OCI-LY1 (cell line): ENCODE results near the gene NPIPB12.
"Not testable (repeated sequence)": the region's sequence is repeated elsewhere in the genome, so short reads cannot be mapped to it uniquely, and the experiment has no call there.

Experiments used
- H2AFZ ChIP-seq: fragments of 200-600 bp; sonication (generic), shearing (Covaris generic); 2 replicates; pipeline ENCODE4 v1.6.0; 2014; ENCODE audit warnings: antibody characterized with exemption, mild to moderate bottlenecking, low read length
- H3F3A ChIP-seq: fragments of 200-600 bp; sonication (generic), shearing (Covaris generic); 2 replicates; pipeline ENCODE4 v1.6.0; 2014; ENCODE audit warnings: mild to moderate bottlenecking, antibody characterized with exemption, low read length, moderate library complexity; ENCODE audit not compliant: insufficient read depth
- H3K27ac ChIP-seq: fragments of 200-600 bp; sonication (generic); 2 replicates; pipeline ENCODE4 v1.5.1; 2014; ENCODE audit warnings: low read length, mixed run types, mild to moderate bottlenecking, low read depth; ENCODE audit not compliant: poor library complexity, severe bottlenecking
- H3K27me3 ChIP-seq: fragments of 200-600 bp; sonication (generic); 2 replicates; pipeline ENCODE4 v1.6.0; 2014; ENCODE audit warnings: antibody characterized with exemption, mild to moderate bottlenecking, low read length, moderate library complexity; ENCODE audit not compliant: insufficient read depth
- H3K36me3 ChIP-seq: fragments of 200-600 bp; sonication (generic); 2 replicates; pipeline ENCODE4 v1.6.1; 2014; ENCODE audit warnings: mild to moderate bottlenecking, antibody characterized with exemption, low read length, moderate library complexity, mixed read lengths; ENCODE audit not compliant: insufficient read depth
- H3K4me1 ChIP-seq: fragments of 200-600 bp; sonication (generic); 2 replicates; pipeline ENCODE4 v1.5.1; 2014; ENCODE audit warnings: mild to moderate bottlenecking, low read length, moderate library complexity; ENCODE audit not compliant: insufficient read depth, severe bottlenecking
- H3K4me2 ChIP-seq: fragments of 200-600 bp; sonication (generic), shearing (Covaris generic); 2 replicates; pipeline ENCODE4 v1.6.1; 2014; ENCODE audit warnings: low read length
- H3K4me3 ChIP-seq: fragments of 200-600 bp; sonication (generic); 2 replicates; pipeline ENCODE4 v1.5.1; 2014; ENCODE audit warnings: low read length, low read depth, mild to moderate bottlenecking, mixed read lengths; ENCODE audit not compliant: poor library complexity, severe bottlenecking
- H3K79me2 ChIP-seq: fragments of 200-600 bp; shearing (Covaris generic); 2 replicates; pipeline ENCODE4 v1.6.1; 2016; ENCODE audit warnings: mixed run types, low read length, mixed read lengths; ENCODE audit not compliant: insufficient read depth
- H3K9ac ChIP-seq: fragments of 200-600 bp; sonication (generic), shearing (Covaris generic); 2 replicates; pipeline ENCODE4 v1.6.1; 2014; ENCODE audit warnings: mild to moderate bottlenecking, low read length, mixed read lengths
- H3K9me2 ChIP-seq: fragments of 200-600 bp; sonication (generic), shearing (Covaris generic); 2 replicates; pipeline ENCODE4 v1.6.1; 2014; ENCODE audit warnings: low read depth, mild to moderate bottlenecking, low read length, mixed read lengths
- H3K9me3 ChIP-seq: fragments of 200-600 bp; shearing (Covaris generic); 2 replicates; pipeline ENCODE4 v1.6.1; 2014; ENCODE audit warnings: low read length, mixed read lengths
- H4K20me1 ChIP-seq: fragments of 200-600 bp; sonication (generic), shearing (Covaris generic); 2 replicates; pipeline ENCODE4 v1.6.0; 2016; ENCODE audit warnings: mild to moderate bottlenecking, low read length; ENCODE audit not compliant: insufficient read depth

The NPIPB12 gene

GRCh38 chr16:29465985-29466824 is 40.0 kb downstream of the NPIPB12 start:
- not testable (repeated sequence) for H3K36me3 ChIP-seq

GRCh38 chr16:29460647-29461030 is 45.6 kb downstream of the NPIPB12 start:
- H3K9ac ChIP-seq, H3K79me2 ChIP-seq, H3K27ac ChIP-seq, H3F3A ChIP-seq, H2AFZ ChIP-seq, H3K4me2 ChIP-seq, H4K20me1 ChIP-seq, H3K27me3 ChIP-seq, H3K9me2 ChIP-seq, H3K9me3 ChIP-seq, H3K36me3 ChIP-seq, H3K4me3 ChIP-seq, H3K4me1 ChIP-seq: not testable (repeated sequence)

More at GRCh38 chr16:29465985-29466824, 40.0 kb downstream of the NPIPB12 start:
- not testable (repeated sequence) for H3F3A ChIP-seq, H3K27ac ChIP-seq, H3K27me3 ChIP-seq, H3K9ac ChIP-seq, H3K4me1 ChIP-seq, H3K9me2 ChIP-seq, H3K9me3 ChIP-seq, H4K20me1 ChIP-seq, H3K4me3 ChIP-seq, H2AFZ ChIP-seq, H3K4me2 ChIP-seq, H3K79me2 ChIP-seq

- H3K27me3 ChIP-seq, H3K4me3 ChIP-seq, H4K20me1 ChIP-seq, H3K4me1 ChIP-seq, H3K27ac ChIP-seq, H3K9ac ChIP-seq, H3F3A ChIP-seq, H3K79me2 ChIP-seq, H3K9me3 ChIP-seq, H3K9me2 ChIP-seq, H3K36me3 ChIP-seq, H2AFZ ChIP-seq, H3K4me2 ChIP-seq: not testable (repeated sequence)
These were observed 46.2 kb downstream of the NPIPB12 start, which contains the start of gene SULT1A4 for GRCh38 chr16:29459706-29460646. Gene SULT1A4 (plus strand): TSS chr16:29459913. CDS start chr16:29461386, 1,473 bp downstream.

DNA sequence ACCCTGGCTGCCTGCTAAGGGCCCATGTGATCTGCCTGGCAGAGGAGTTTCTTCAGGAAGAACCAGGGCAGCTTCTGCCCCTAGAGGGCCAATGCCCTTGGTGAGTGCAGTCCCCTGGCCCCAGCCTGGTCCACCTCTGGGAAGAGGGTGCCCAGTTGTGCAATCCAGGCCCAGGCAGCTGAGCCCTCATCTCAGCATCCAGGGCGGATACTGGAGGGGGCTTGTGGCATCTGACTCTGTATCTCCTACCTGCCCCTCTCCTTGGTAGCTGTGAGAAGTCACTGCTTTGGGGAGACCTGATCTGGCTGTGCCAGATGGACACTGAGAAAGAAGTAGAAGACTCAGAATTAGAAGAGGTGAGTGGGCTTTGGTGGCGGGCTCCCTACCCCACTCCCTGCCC is 48.5 kb downstream of the NPIPB12 start:
- not testable (repeated sequence) for H3K4me1 ChIP-seq, H3K9me2 ChIP-seq, H4K20me1 ChIP-seq, H3K4me2 ChIP-seq, H2AFZ ChIP-seq, H3K27ac ChIP-seq, H3K27me3 ChIP-seq, H3F3A ChIP-seq, H3K9me3 ChIP-seq, H3K9ac ChIP-seq, H3K4me3 ChIP-seq, H3K79me2 ChIP-seq, H3K36me3 ChIP-seq

DNA sequence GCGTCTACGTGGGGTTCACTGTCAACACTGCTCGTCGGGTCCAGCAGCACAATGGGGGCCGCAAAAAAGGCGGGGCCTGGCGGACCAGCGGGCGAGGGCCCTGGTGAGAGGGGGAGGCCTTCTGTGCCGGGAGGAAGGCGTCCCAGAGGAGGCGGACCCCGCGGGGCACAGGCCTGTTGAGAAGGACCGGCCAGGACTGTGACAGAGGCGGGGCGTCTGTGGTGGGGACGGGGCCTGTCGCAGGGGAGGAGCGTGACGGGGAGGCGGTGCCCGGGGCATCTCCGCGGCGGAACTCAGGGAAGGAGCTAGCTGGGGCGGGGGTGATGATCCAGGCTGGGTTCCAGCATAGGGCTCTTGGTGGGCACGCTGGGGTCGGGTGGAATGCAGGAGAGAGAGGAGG is 51.4 kb downstream of the NPIPB12 start:
- not testable (repeated sequence) for H3K9ac ChIP-seq

DNA sequence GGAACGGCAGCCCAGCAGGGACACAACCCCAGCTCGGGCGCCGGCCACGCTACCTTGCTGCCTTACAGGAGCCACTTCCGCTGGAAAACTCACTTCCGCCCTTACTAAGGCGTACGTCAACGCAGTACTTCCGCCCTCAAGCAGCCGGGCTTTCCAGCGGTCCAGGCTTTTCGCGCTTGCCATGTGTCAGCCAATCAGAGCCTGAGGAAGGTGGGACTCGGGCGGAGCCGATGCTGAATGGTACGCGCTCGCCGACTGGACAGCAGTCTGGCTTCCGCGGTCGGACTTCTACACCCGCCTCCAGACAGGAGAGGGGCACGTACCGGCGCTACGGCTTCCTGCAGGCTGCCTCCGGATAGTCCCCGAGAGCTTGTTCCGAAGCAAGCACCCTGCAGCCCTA is 51.9 kb downstream of the NPIPB12 start, which contains the start of the genes BOLA2 and SLX1B:
Gene BOLA2 (minus strand): TSS at position 83 of the 400 bp plus-strand sequence. CDS start 98 bp downstream, outside the sequence.
Gene SLX1B (plus strand): TSS at position 265 of the 400 bp plus-strand sequence.
- not testable (repeated sequence) for H3K4me2 ChIP-seq, H3K9me3 ChIP-seq, H2AFZ ChIP-seq, H3K4me3 ChIP-seq, H3F3A ChIP-seq, H3K27me3 ChIP-seq, H3K4me1 ChIP-seq, H4K20me1 ChIP-seq, H3K79me2 ChIP-seq, H3K27ac ChIP-seq, H3K9ac ChIP-seq, H3K36me3 ChIP-seq, H3K9me2 ChIP-seq

More for the DNA sequence above, 51.4 kb downstream of the NPIPB12 start:
- H2AFZ ChIP-seq, H3K9me3 ChIP-seq, H3F3A ChIP-seq, H3K4me1 ChIP-seq, H3K27ac ChIP-seq, H3K4me3 ChIP-seq, H3K36me3 ChIP-seq, H3K27me3 ChIP-seq, H3K9me2 ChIP-seq, H3K4me2 ChIP-seq, H4K20me1 ChIP-seq, H3K79me2 ChIP-seq: not testable (repeated sequence)

DNA sequence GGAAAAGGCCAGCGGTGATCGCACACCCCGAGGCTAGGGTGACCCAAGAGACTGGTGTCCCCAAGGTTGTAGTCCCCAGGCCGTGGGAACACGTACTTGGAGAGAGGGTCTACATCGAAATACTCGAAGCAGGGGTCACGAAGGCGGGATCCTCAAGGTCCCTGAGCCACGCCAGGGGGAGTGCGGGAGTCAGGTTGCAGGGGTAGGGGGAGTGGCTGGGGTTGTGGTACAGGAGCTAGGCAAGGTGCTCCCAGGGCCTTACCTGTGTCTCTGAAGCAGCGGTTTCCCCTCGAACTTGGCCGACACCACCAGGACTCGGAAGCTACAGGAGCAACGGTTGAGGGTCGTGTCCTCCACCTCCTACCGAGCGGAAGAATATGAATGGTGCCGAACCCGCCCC is 52.5 kb downstream of the NPIPB12 start:
- H3K79me2 ChIP-seq, H2AFZ ChIP-seq, H3K9me3 ChIP-seq, H3K27ac ChIP-seq, H3K4me1 ChIP-seq, H3K4me3 ChIP-seq, H3K9me2 ChIP-seq, H3K36me3 ChIP-seq, H3K27me3 ChIP-seq, H3F3A ChIP-seq, H4K20me1 ChIP-seq, H3K4me2 ChIP-seq, H3K9ac ChIP-seq: not testable (repeated sequence)
